Trophoblast cell (in vitro differentiated cells and primary cell): ENCODE results near the gene AP5S1.

Source experiments
- DNase-seq, 2 donors: peaks; one replicate each; pipeline ENCODE4 v3.0.0-alpha.2; 2016
- H2AFZ ChIP-seq: 2 replicates; pipeline ENCODE4 v1.6.1; 2013; ENCODE audit warnings: low read length, moderate library complexity, mild to moderate bottlenecking; ENCODE audit not compliant: insufficient read depth, poor library complexity
- H2AK5ac ChIP-seq: 2 replicates; pipeline ENCODE4 v1.6.1; 2013; ENCODE audit warnings: mild to moderate bottlenecking, low read length
- H2BK120ac ChIP-seq: 2 replicates; pipeline ENCODE4 v1.6.1; 2013; ENCODE audit warnings: low read length, mild to moderate bottlenecking, moderate library complexity; ENCODE audit not compliant: insufficient read depth, poor library complexity
- H2BK12ac ChIP-seq: 2 replicates; pipeline ENCODE4 v1.6.1; 2013; ENCODE audit warnings: mild to moderate bottlenecking, low read length, moderate library complexity
- H2BK5ac ChIP-seq: 2 replicates; pipeline ENCODE4 v1.6.1; 2013; ENCODE audit warnings: low read length, low read depth, moderate library complexity, mild to moderate bottlenecking; ENCODE audit not compliant: poor library complexity
- H3K14ac ChIP-seq: 2 replicates; pipeline ENCODE4 v1.6.1; 2013; ENCODE audit warnings: mild to moderate bottlenecking, low read length
- H3K18ac ChIP-seq: 2 replicates; pipeline ENCODE4 v1.6.1; 2013; ENCODE audit warnings: mild to moderate bottlenecking, low read length
- H3K23ac ChIP-seq: 2 replicates; pipeline ENCODE4 v1.6.1; 2013; ENCODE audit warnings: low read length
- H3K27ac ChIP-seq: 2 replicates; pipeline ENCODE4 v1.5.1; 2013; ENCODE audit warnings: low read depth, mild to moderate bottlenecking, inconsistent platforms, low read length, moderate library complexity
- H3K27me3 ChIP-seq: 2 replicates; pipeline ENCODE4 v1.6.1; 2013; ENCODE audit warnings: inconsistent platforms, mild to moderate bottlenecking, low read length, moderate library complexity; ENCODE audit not compliant: insufficient read depth
- H3K36me3 ChIP-seq, 2 experiments: 1 replicate in 1 of 2; 2 replicates in 1 of 2; pipeline ENCODE4 v1.6.1; 2013; ENCODE audit warnings: low read length in 2 of 2, mild to moderate bottlenecking in 2 of 2, moderate library complexity in 1 of 2; ENCODE audit not compliant: insufficient read depth in 2 of 2, control insufficient read depth in 1 of 2
- H3K4ac ChIP-seq: 2 replicates; pipeline ENCODE4 v1.6.1; 2013; ENCODE audit warnings: low read depth, mild to moderate bottlenecking, low read length, moderate library complexity
- H3K4me1 ChIP-seq, 2 experiments: 1 replicate in 1 of 2; 2 replicates in 1 of 2; pipeline ENCODE4 v1.6.1; 2013; ENCODE audit warnings: low read length in 2 of 2, mild to moderate bottlenecking in 2 of 2, moderate library complexity in 1 of 2; ENCODE audit not compliant: insufficient read depth in 2 of 2, control insufficient read depth in 1 of 2
- H3K4me2 ChIP-seq: 2 replicates; pipeline ENCODE4 v1.6.1; 2013; ENCODE audit warnings: inconsistent platforms, mild to moderate bottlenecking, low read length, moderate library complexity
- H3K4me3 ChIP-seq: 2 replicates; pipeline ENCODE4 v1.5.1; 2013; ENCODE audit warnings: mild to moderate bottlenecking, low read depth, low read length, inconsistent platforms
- H3K79me1 ChIP-seq: one replicate; pipeline ENCODE4 v1.6.1; 2013; ENCODE audit warnings: low read length
- H3K79me2 ChIP-seq: 2 replicates; pipeline ENCODE4 v1.6.1; 2013; ENCODE audit warnings: low read length, mild to moderate bottlenecking; ENCODE audit not compliant: control insufficient read depth, insufficient read depth, poor library complexity
- H3K9ac ChIP-seq: 2 replicates; pipeline ENCODE4 v1.6.1; 2013; ENCODE audit warnings: mild to moderate bottlenecking, low read length
- H3K9me3 ChIP-seq: 2 replicates; pipeline ENCODE4 v1.6.1; 2013; ENCODE audit warnings: low read depth, mild to moderate bottlenecking, control low read depth, inconsistent platforms, low read length; ENCODE audit not compliant: insufficient read depth
- H4K12ac ChIP-seq: 2 replicates; pipeline ENCODE4 v1.6.1; 2013; ENCODE audit warnings: low read depth, mild to moderate bottlenecking, low read length, moderate library complexity
- H4K8ac ChIP-seq: 2 replicates; pipeline ENCODE4 v1.6.1; 2013; ENCODE audit warnings: low read depth, mild to moderate bottlenecking, low read length, moderate library complexity
- H4K91ac ChIP-seq: one replicate; pipeline ENCODE4 v1.6.1; 2013; ENCODE audit warnings: low read depth, mild to moderate bottlenecking, low read length, moderate library complexity
- WGBS: extraction: QIAGEN DNeasy Blood & Tissue Kit; methylation state at CpG from one replicate; pipeline ENCODE4 v1.1.7; 2013; ENCODE audit warnings: missing lambda C conversion rate; ENCODE audit not compliant: insufficient read length, insufficient coverage; ENCODE audit errors: extremely low coverage; 5-methylcytosine and 5-hydroxymethylcytosine counted together

Gene AP5S1

GRCh38 chr20:3783068-3783489, 37.3 kb upstream of the AP5S1 start:
- Histone ChIP-seq H3K4ac (no peak overlapping the region), H2BK12ac (no peak overlapping the region), H3K4me1 (peaks cover 26 to 38% of the 10 kb centered on the region in 2 experiments), H4K8ac (no peak overlapping the region), H3K4me2 (no peak overlapping the region), H4K12ac (no peak overlapping the region), H3K4me3 (no peak overlapping the region), H3K27ac (no peak overlapping the region), H2BK5ac (no peak overlapping the region), H3K9me3 (peaks cover 5% of the 10 kb centered on the region), H3K23ac (no peak overlapping the region), H3K36me3 (peaks cover 8 to 12% of the 10 kb centered on the region in 2 experiments), H2AFZ (no peak overlapping the region), H3K14ac (no peak overlapping the region), H3K18ac (no peak overlapping the region), H2AK5ac (no peak overlapping the region), H4K91ac (no peak overlapping the region), H2BK120ac (no peak overlapping the region), H3K9ac (no peak overlapping the region), H3K79me1 (peaks cover 3% of the 10 kb centered on the region), H3K27me3 (peaks cover 12% of the 10 kb centered on the region), H3K79me2 (peaks cover 5% of the 10 kb centered on the region)
- DNase-seq: peak in 1 of 2 donors; percentile 33
- WGBS: no CpG with 5 or more reads among the region's 2 CpGs

- H4K91ac ChIP-seq: no peak overlapping the region
- no peak overlapping the region for H2BK12ac ChIP-seq
- no peak overlapping the region for H3K27ac ChIP-seq
- no peak overlapping the region for H3K4me3 ChIP-seq
- WGBS: no CpG with 5 or more reads among the region's 10 CpGs
- H3K4ac ChIP-seq: no peak overlapping the region
- H3K4me1 ChIP-seq: peaks cover 21 to 34% of the 10 kb centered on the region in 2 experiments
- H2AFZ ChIP-seq: no peak overlapping the region
- no peak overlapping the region for H2BK120ac ChIP-seq
- H3K4me2 ChIP-seq: no peak overlapping the region
- H3K79me2 ChIP-seq: peaks cover 5% of the 10 kb centered on the region
- no peak for DNase-seq
- H3K9ac ChIP-seq: no peak overlapping the region
- peaks cover 8 to 12% of the 10 kb centered on the region in 2 experiments for H3K36me3 ChIP-seq
- peaks cover 6% of the 10 kb centered on the region for H3K27me3 ChIP-seq
- H4K12ac ChIP-seq: no peak overlapping the region
- no peak overlapping the region for H3K18ac ChIP-seq
- H3K14ac ChIP-seq: no peak overlapping the region
- peaks cover 3% of the 10 kb centered on the region for H3K79me1 ChIP-seq
- H2BK5ac ChIP-seq: no peak overlapping the region
- H2AK5ac ChIP-seq: no peak overlapping the region
- no peak overlapping the region for H3K23ac ChIP-seq
- H3K9me3 ChIP-seq: peaks cover 5% of the 10 kb centered on the region
- H4K8ac ChIP-seq: no peak overlapping the region
Observed at GRCh38 chr20:3783511-3784195, 36.7 kb upstream of the AP5S1 start.

- H2BK120ac ChIP-seq: no peak overlapping the region
- H3K79me2 ChIP-seq: peaks cover 5% of the 10 kb centered on the region
- H3K9me3 ChIP-seq: peaks cover 3% of the 10 kb centered on the region
- H3K4me3 ChIP-seq: no peak overlapping the region
- H4K12ac ChIP-seq: no peak overlapping the region
- no peak overlapping the region for H3K18ac ChIP-seq
- WGBS: no CpG with 5 or more reads among the region's 17 CpGs
- H3K9ac ChIP-seq: no peak overlapping the region
- H2BK5ac ChIP-seq: no peak overlapping the region
- no peak overlapping the region for H3K4me2 ChIP-seq
- H3K27me3 ChIP-seq: no peaks in the 10 kb centered on the region
- H2AFZ ChIP-seq: no peak overlapping the region
- H3K79me1 ChIP-seq: peaks cover 3% of the 10 kb centered on the region
- no peak for DNase-seq
- no peak overlapping the region for H3K4ac ChIP-seq
- no peak overlapping the region for H3K14ac ChIP-seq
- peaks cover 8 to 12% of the 10 kb centered on the region in 2 experiments for H3K36me3 ChIP-seq
- H4K91ac ChIP-seq: no peak overlapping the region
- no peak overlapping the region for H3K23ac ChIP-seq
- no peak overlapping the region for H3K27ac ChIP-seq
- H2AK5ac ChIP-seq: no peak overlapping the region
- no peak overlapping the region for H4K8ac ChIP-seq
- peaks cover 21 to 34% of the 10 kb centered on the region in 2 experiments for H3K4me1 ChIP-seq
- H2BK12ac ChIP-seq: no peak overlapping the region
Observed at GRCh38 chr20:3784216-3784853, 36.0 kb upstream of the AP5S1 start.

GRCh38 chr20:3784863-3785239, 35.5 kb upstream of the AP5S1 start:
- Histone ChIP-seq H2AFZ (no peak overlapping the region), H2BK12ac (no peak overlapping the region), H3K4ac (no peak overlapping the region), H4K91ac (no peak overlapping the region), H2BK120ac (no peak overlapping the region), H2BK5ac (no peak overlapping the region), H3K23ac (no peak overlapping the region), H4K8ac (no peak overlapping the region), H3K18ac (no peak overlapping the region), H3K27ac (no peak overlapping the region), H3K36me3 (peaks cover 8 to 12% of the 10 kb centered on the region in 2 experiments), H3K79me2 (peaks cover 5% of the 10 kb centered on the region), H4K12ac (no peak overlapping the region), H3K4me2 (no peak overlapping the region), H3K4me1 (peaks cover 21 to 34% of the 10 kb centered on the region in 2 experiments), H3K4me3 (no peak overlapping the region), H3K27me3 (no peaks in the 10 kb centered on the region), H3K14ac (no peak overlapping the region), H3K9ac (no peak overlapping the region), H3K79me1 (peaks cover 3% of the 10 kb centered on the region), H3K9me3 (peaks cover 3% of the 10 kb centered on the region), H2AK5ac (no peak overlapping the region)
- 100% methylated on average over 3 of the region's 6 CpGs for WGBS
- DNase-seq: no peak
